CD4-positive, alpha-beta T cell treated with Interleukin-6 for 4 hours (primary cell): ENCODE data around the gene ROGDI.
A peak's percentile ranks its signal among the peaks of the same experiment; 100 is the strongest.
"Not testable (repeated sequence)": the region's sequence is repeated elsewhere in the genome, so short reads cannot be mapped to it uniquely, and the experiment has no call there.

Source experiments
- DNase-seq: peaks from one replicate; pipeline ENCODE4 v3.0.0-alpha.2; 2020; ENCODE audit warnings: mixed read lengths

ROGDI gene

DNA sequence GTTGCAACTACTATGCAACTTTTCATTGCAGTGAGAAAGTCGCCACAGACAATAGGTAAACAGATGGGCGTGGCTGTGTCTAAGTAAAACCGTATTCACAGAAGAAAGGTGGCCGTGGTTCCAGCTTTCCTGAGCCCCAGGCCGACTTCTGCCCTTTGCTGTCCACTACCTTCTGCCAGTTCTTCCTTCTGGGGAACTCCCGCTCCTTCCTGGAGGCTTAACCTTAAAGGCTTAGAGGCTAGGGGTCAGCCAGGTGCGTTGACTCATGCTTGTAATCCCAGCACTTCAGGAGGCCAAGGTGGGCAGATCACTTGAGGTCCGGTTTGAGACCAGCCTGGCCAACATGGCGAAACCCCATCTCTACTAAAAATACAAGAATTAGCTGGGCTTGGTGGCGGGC, 12.2 kb downstream of the ROGDI start:
- no peak for DNase-seq

DNA sequence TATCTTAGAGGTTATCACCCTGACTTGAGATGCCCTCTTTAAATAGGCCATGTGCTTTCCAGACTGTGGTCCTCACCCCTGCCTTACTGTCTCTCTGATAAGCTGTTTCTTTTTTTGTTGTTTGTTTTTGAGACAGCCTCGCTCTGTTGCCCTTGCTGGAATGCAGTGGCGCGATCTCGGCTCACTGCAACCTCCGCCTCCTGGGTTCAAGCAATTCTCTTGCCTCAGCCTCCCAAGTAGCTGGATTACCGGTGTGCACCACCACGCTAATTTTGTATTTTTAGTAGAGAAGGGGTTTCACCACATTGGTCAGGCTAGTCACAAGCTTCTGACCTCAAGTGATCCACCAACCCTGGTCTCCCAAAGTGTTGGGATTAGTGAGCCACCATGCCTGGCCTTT, 13.5 kb downstream of the ROGDI start:
- DNase-seq, result no peak

DNA sequence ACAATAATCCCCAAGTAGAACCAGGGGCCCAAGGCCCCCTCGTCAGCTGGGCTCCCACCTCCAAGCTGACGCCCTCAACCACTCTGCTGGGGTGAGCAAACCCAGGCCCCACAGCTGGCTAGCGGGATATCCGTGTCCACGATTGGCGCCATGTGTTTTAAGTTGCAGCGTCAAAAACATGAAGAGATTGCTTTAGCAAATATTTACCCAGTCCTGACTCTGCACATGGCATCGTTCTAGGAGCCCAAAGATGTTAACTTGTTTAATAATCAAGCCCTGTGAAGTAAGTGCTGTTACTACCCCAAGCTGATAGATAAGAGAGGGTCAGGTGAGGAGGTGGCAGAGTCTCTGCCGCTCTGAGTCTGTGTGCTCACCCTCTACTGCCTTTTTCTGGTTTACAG, 13.9 kb downstream of the ROGDI start:
- DNase-seq, result no peak

DNA sequence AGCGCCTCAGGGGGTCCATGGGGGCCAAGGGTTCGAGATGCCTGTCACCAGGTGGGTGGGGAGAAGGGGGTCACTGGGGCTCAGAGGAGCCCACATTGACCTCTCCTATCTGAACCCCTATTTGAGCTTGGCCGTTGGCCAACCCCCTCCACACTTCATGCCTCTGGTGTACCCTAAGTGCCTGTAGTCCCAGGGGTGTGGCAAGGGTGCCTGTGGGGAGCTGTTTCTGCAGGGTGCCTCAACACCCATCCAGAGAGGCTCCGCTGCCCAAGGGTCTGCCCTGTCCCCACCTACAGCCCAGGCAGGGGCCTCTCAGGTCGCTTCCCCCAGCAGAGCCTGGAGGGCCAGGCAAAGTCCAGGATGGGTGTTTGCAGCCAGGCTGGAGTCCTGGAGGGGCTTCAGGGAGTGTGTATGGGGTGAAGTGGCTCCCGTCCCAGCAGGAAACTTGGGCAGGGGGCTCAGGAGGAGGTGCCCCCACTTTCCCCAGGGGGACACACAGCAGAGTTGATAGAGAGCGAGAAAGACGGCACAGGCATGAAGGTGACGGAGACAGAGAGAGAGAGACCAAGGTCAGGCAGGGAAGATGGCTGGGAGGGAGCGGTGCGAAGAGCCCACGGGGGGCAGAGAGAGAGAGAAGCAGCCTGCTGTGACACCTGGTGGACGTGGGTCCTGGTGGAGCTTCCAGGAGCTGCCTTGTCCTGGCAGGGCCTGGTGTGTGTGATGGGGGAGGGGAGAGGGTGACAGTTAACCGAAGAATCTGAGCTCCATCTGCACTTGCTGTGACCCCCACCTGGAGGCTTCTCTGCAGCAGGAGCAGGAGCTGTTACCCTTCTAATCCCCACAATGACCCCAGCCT, 14.6 kb downstream of the ROGDI start, which contains the start of gene SEPTIN12:
TSS of gene SEPTIN12 (minus strand) at position 719 of the 856 bp plus-strand sequence. CDS start at position 19, 700 bp downstream.
- no peak for DNase-seq

DNA sequence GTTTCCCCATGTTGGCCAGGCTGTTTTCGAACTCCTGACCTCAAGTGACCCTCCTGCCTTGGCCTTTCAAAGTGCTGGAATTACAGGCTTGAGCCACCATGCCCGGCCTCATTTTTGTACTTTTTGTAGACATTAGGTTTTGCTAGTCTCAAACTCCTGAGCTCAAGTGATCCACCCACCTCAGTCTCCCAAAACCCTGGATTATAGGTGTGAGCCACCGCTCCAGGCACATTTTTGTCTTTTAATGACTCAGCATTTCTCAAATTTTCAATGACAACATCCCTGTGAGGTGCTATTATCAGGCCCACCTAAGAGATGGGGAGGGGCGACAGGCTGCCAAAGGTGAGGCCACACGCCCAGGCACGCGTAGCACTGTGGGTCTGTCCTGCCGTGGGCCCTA, 15.4 kb downstream of the ROGDI start:
- no peak for DNase-seq

DNA sequence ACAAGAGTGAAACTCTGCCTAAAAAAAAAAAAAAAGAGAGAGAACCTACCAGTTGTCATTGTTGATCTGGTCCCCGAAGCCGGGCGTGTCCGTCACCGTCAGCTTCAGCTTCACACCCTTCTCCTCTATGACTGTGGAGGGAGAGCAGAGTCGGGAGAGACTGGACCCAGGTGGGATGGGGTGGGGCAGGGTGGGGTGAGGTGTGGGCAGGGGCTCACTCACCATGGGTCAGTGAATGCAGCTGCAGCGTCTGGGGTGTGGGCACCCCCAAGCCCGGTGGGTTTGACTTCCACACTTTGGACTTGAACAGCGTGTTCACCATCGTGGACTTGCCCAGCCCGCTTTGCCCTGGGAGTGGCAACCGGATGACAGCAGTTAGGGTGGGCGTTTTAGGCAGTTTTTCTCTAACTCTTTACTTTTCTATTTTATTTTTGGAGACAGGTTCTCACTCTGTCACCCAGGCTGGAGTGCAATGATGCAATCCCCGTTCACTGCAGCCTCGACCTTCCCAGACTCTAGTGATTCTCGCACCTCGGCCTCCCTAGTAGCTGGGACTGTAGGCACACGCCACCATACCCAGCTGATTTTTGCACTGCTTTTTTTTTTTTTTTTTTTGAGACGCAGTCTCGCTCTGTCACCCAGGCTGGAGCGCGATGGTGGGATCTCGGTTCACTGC, 16.5 kb downstream of the ROGDI start:
- no peak for DNase-seq

DNA sequence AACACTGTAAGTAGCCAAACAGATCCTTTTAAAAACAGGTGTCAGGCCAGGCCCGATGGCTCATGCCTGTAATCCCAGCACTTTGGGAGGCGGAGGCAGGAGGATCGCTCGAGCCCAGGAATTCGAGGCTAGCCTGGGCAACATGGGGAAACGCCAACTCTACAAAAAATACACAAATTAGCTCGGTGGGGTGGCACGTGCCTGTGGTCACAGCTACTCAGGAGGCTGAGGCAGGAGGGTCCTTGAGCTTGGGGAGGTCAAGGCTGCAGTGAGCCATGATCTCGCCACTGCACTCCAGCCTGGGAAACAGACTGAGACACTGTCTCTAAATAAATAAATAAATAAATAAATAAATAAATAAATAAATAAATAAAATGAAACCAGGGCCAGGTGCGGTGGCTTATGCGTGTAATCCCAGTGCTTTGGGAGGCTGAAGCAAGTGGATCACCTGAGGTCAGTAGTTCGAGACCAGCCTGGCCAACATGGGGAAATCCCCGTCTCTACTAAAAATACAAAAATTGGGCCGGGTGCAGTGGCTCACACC, 17.9 kb downstream of the ROGDI start:
- DNase-seq, result not testable (repeated sequence)

GRCh38 chr16:4783951-4784336, 18.5 kb downstream of the ROGDI start:
- no peak for DNase-seq

GRCh38 chr16:4783251-4783950, 19.0 kb downstream of the ROGDI start:
- DNase-seq, result no peak

DNA sequence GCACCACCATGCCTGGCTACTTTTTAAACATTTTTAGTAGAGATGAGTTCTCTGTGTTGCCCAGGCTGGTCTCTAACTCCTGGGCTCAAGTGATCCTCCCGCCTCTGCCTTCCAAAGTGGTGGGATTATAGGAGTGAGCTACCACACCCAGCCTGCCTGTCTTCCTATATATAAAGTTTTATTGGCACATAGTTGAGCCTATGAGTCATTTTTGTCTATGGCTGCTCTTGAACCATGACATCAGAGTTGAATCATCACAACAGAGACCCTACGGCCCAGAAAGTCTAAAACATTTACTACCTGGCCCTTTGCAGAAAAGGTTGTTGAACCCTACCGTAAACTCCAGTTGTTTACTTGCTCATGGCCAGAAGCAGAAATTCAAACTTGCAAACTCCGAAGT, 22.2 kb downstream of the ROGDI start:
- DNase-seq, result no peak

DNA sequence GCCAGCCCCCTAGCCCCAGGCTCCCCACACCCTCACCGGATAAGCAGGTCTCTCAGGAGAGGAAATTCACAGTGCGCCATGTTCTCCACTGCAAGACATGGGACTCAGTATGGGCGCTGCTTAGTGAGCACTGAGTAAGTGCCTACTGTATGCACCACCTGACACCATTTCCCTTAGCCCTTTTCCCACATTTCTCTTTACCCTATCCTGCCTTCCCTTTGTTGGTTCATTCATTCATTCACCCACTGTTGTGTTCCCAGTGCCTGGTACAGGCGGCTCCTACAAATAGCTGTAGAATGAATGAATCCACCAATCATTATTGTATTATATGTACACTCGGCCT, 24.4 kb downstream of the ROGDI start:
- no peak for DNase-seq

GRCh38 chr16:4777339-4778049, 24.9 kb downstream of the ROGDI start:
- no peak for DNase-seq

- DNase-seq, result no peak
These were observed 26.2 kb downstream of the ROGDI start for GRCh38 chr16:4776141-4776705.

DNA sequence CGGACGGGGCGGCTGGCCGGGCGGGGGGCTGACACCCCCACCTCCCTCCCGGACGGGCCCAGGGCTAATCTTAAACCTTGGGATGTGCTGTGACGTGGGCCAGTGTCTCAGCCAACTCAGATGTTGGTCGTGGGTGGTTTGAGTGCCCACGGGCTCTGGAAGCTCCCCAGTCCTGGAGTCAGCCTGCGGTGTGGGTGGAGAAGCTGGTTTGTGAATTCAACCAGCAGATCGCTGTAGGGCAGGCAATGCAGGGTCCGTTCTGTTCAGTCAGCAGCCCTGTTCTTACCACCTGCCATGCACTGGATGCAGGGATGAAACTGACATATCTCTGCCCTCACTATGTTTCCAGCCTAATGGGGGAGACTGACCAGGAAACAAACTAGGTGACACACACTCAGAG, 27.4 kb downstream of the ROGDI start:
- no peak for DNase-seq

GRCh38 chr16:4772351-4772750, 30.1 kb downstream of the ROGDI start:
- DNase-seq, result no peak

GRCh38 chr16:4771646-4772045, 30.8 kb downstream of the ROGDI start:
- DNase-seq, result no peak

DNA sequence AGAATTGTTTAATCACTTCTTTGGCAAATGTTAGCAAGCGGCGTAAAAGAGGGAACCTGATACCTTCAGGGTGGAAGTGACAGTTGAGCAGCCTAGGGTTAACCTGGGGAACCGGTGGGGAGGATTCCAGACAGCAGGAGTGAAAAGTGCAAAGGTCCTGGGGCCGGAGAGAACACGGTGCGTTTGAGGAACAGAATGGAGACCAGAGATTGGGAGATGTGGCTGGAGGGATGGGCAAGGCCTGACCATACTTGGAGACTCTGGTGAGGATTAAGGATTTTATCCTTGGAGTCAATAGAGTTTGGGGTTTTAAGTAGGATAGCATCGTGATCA, 33.2 kb downstream of the ROGDI start:
- DNase-seq, result no peak

GRCh38 chr16:4768549-4769305, 33.7 kb downstream of the ROGDI start:
- DNase-seq, result peak; percentile 94

- DNase-seq, result no peak
These were observed 34.4 kb downstream of the ROGDI start for GRCh38 chr16:4767872-4768548.

DNA sequence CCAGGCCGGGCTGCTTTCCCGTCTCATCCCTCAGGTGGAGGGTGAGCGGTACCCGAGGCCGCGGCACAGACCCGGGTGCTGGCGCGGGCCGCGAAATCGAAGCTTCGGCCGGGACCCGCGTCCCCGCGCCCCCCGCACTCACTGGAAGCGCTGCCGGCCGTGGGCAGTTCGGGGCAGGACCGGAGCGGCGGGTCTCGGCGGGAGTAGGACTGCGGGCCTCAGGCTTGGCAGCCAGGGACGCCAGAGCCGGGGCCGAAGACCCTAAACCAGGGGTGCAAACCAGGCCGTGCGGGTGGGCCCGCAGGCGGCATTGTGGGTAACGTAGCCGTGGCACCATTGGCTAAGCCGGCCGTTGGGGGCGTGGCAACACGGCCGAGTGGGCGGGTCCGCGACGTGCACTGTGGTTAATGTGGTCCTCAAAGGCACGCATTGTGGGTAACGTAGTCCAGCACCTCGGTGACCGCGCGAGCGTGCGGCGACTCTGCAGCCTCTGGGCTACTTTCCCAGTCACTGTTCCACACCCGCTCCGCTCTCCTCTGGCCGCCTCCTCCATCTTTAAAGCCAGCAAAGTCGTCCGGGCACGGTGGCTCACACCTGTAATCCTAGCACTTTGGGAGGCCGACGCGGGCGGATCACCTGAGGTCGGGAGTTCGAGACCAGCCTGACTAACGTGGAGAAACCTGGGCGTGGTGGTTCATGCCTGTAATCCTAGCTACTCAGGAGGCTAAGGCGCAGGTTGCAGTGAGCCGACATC, 35.4 kb downstream of the ROGDI start, which contains the start of gene ZNF500:
TSS of gene ZNF500 (minus strand) at position 288 of the 754 bp plus-strand sequence. CDS start 1,184 bp downstream, outside the sequence.
- DNase-seq, result peak; percentile 98
